Renal cortical epithelial cell (primary cell): ENCODE measurements around the gene TSC22D4. TPM values are rescaled to one million over a fixed set of nuclear protein-coding genes. Genes with fewer than 3 reads are reported as not detected.
"Not testable (repeated sequence)": the region's sequence is repeated elsewhere in the genome, so short reads cannot be mapped to it uniquely, and the experiment has no call there.

Experiments
- DNase-seq: peaks from one replicate; pipeline ENCODE4 v3.0.0-alpha.2; 2011; ENCODE audit warnings: low read depth
- total RNA-seq: library from RNA; depleted of rRNA; stranded (reverse); fragments of >200 nt; gene quantifications from 2 replicates; pipeline ENCODE4 v1.2.3, GENCODE V29; 2014

Gene TSC22D4
- total RNA-seq, 1 donor from 2014 or later = 25.2 TPM

DNA sequence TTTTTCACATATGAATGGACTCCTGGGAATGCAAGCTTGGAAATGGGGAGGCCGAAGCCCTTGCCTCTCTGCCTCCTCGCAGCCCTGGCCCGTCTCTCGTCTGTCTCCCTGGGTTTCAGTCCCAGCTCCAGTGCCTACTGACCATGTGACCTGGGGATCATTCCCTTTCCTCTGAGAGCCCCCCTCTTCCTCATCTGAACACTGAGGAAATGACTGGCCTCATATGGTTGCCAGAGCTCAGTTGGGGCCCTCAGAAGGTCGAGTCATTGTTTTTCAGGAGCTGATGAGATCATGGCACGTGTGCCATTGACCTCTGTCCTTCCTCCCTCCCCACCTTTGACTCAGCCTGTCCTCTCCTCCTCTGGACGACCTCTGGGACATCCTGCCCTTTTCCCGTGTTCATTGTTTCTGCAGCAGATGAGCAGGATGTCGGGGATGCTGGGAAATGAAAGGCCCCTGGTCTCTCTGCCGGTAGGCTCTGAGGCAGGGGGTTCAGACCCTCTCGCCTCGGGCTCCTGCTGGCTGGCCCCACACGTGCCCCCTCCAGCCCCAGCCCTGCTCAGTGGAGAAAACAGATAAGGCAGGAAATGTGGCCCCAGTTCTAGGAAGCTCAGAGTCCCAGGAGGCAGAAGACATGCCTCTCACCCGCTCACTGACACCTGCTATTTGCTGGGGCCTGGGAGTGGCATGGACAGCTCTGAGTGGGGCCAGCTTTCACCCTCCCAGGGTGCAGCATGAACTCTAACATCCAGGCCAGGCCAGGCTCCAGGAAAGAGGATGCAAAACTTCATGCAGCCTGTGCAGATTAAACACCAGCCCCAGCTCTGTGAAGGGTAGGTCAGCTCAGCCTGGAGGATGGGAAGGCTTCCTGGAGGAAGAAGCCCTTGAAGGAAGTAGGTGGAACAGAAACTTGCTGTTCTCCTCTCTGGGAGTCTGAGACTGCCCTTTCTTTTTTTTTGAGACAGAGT lies 34.4 kb downstream of the TSC22D4 start:
- peak; percentile 35 for DNase-seq

DNA sequence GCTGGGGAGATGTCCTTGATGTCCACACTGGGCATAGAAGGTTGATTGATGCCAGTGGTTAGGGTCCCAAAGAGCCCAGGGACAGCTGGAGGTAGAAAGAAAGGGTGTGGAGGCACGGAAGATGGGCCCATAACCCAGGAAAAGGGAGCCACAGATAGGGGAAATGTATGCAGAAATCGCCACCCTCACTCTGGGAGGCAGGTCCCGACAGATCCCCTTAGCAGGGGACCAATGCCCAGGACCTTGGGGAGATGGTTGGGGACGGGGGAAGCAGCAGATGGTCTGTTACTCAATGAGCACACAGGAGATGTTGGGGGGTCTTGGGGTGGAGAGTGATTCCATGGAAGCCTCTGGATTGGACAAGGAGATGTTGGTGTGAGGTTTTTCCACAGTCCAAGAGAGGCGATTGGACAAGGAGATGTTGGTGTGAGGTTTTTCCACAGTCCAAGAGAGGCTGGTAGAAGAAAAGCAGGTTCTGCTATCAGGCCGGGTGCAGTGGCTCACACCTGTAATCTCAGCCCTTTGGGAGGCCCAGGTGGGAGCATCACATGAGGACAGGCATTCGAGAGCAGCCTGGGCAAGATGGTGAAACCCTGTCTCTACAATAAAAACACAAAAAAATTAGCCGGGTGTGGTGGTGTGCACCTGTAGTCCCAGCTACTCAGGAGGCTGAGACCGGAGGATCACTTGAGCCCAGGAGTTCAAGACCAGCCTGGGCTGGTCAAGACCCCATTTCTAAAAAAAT lies 35.7 kb downstream of the TSC22D4 start:
- no peak for DNase-seq

DNA sequence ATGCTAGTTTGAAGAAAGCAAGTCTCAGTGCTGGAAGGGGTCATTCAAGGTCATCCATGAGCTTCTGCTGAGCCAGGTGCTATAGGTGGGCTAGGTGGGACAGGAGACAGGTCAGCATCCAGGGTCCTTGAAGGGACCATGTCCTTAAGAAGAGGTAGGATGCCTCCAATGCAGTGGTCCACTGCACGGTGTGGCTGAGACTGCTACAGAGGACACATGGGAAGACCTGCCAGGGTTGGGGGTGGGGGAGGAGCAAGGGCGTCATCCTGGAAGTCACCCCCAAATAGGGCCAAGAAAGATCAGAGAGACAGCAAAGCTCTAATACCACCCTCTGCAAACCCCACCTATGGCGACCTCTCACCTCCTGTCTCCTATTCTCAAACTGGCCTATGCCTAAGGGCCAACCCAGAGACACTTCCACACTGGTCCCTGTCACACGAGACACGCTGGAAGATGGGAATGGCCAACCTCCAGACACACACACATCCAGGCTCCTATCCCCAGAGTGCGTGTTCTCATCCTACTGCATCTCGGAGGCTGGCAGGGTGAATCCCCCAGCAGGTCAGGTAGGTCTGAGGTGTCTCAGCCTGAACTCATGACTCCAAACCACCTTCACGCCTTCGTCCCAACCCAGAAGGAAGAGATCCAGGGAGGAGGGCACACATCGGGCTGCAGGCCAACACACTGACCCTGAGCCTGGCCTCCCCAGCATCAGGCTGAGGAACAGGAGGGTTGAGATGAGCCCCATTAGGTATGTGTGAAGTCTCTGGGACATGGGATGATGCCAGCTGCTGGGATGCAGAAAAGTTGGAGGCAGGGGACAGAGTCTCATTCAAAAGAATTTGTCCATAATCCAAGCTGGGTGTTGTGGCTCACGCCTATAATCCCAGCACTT lies 37.1 kb downstream of the TSC22D4 start:
- DNase-seq = no peak

DNA sequence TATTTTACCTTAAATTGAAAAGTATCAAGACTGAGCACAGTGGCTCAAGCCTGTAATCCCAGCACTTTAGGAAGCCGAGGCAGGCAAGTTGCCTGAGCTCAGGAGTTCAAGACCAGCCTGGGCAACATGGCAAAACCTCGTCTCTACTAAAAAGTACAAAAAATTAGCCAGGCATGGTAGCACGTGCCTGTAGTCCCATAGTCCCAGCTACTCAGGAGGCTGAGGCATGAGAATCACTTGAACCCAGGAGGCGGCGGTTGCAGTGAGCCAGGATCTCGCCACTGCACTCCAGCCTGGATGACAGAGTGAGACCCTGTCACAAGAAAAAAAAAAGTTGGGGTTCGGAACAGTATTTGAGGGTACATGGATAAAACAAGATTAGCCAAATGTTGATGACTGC lies 39.8 kb downstream of the TSC22D4 start:
- not testable (repeated sequence) for DNase-seq

DNA sequence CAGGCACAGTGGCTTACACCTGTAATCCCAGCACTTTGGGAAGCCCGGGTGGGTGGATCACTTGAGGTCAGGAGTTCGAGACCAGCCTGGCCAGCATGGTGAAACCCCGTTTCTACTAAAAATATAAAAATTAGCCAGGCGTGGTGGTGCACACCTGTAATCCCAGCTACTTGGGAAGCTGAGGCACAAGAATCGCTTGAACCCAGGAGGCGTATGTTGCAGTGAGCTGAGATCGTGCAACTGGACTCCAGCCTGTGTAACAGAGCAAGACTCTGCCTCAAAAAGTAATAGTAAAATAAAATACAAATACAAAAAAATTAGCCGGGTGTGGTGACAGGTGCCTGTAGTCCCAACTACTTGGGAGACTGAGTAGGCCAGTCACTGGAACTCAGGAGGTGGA lies 40.3 kb downstream of the TSC22D4 start:
- DNase-seq = not testable (repeated sequence)

DNA sequence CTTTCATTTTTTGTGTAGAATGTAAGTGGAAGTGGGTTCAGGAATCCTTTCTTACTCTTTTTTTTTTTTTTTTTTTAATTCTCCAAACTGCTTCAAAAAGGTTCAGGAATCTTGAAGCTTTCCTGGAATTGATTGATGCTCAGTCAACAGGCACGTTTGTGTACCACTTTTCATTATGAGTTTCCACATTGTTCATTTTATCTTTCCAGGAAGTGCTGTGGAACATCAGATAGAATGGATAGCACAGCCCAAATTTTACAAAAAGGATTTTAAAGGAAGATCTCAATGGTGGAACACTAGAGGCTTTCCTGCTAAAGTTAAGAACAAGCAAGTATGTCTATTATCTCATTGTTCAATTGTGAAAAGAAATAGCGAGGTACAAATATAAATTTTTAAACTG lies 40.8 kb downstream of the TSC22D4 start:
- no peak for DNase-seq

DNA sequence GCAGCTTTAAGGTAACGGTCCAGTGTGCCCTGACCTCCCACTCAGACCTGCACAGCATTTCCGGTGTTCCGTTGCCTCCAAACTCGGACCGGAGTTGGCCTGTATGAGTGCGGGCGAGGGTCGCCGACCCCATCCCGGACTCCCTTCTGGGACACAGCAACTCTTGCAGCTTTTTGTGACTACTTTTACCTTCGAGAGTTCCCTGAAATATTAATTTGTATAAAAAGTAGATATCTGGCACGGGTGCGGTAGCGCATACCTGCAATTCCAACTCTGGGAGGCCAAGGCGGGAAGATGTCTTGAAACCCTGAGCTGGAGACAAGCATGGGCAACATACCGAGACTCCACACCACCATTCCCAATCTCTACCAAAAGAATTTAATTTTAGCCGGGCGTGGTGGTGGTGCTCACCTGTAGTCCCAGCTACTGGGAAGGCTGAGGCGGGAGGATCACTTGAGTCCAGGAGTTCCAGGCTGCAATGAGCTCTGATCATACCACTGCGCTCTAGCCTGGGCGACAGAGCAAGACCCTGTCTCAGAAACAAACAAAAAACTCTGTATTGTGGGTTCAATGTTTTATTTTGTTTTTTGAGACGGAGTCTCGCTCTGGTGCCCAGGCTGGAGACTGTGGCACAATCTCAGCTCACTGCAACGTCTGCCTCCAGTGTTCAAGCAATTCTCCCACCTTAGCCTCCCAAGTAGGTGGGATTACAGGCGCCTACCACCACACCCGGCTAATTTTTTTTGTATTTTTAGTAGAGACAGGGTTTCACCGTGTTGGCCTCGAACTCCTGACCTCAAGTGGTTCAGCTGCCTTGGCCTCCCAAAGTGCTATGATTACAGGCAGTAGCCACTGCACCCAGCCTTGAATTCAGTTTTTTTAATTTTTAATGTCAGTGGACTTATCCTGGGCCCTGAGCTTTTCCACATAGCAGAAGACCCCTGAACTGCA lies 41.6 kb downstream of the TSC22D4 start:
- no peak for DNase-seq

DNA sequence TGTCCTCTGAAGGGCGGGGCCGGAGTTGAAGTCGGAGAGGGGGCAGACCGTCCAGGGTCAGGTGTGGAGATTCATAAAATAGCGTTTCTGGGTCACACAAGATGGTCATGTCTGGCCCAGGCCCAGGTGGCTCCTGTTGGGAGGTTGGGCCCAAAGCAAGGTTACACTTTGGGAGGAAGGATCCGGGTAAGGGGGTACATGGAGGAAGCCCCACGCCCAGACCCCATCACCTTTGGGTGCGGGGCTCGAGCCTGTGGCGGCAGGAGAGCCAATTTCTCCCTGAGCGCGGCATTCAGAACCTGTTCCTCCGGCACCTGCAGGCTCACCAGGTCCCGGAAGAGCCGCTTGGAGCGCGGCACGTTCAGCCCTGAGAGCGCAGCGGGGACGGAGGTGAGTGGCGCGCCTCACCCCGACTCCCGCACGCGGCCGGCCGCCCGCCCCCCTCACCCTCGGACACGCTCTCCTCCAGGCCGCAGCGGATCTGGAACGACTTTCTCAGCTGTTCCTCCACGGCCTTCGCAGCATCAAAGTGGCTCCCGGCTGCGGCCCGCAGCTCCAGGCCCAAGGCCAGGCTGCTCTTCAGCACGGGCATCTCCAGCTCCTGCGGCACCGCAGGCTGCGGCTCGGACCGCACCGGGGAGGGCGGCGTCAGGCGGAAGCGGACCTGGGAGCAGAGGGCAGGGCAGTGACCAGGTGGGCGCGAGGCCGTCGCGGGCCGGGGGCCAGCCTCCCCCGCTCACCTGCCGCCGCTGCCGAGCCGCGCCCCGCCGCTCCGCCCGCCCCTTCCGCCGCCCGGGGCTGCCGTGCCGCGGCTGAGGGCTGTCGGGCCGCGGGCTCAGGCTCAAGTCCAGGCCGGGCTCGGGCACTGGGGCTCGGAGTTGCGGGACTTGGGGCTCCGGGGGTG lies 43.4 kb downstream of the TSC22D4 start:
- DNase-seq = no peak

DNA sequence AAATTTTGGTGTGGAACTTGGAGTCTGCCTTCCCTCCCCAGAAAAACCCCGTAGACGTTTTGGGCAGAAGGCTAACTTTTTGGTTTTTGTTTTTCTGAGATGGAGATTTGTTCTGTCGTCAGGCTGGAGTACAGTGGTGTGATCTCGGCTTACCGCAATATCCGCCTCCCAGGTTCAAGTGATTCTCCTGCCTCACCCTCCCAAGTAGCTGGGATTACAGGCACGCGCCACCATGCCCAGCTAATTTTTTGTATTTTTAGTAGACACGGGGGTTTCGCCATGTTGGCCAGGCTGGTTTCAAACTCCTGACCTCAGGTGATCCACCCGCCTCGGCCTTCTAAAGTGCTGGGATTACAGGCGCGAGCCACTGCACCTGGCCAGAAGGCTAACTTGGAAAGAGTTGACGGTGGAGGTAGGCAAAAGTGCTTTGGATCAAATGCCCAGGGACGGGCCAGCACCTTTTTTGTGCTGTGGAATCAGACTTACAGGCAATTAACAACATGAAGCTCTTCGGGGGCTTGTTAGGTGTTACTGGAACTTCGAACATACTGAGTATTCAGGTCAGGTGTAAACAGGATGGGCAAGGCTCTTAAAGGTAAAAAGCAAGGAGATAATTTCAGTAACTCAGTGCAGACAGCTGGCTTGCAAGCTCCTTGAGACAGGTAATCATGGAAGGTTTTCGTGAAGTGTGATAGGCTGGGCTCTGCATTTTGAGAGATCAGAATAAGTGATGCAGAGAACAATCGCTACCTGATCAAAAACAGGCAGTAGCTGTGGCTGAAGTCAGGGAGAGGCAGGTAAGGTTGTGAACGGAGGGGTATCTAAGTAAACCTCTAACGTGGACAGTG lies 44.5 kb downstream of the TSC22D4 start:
- DNase-seq = no peak

DNA sequence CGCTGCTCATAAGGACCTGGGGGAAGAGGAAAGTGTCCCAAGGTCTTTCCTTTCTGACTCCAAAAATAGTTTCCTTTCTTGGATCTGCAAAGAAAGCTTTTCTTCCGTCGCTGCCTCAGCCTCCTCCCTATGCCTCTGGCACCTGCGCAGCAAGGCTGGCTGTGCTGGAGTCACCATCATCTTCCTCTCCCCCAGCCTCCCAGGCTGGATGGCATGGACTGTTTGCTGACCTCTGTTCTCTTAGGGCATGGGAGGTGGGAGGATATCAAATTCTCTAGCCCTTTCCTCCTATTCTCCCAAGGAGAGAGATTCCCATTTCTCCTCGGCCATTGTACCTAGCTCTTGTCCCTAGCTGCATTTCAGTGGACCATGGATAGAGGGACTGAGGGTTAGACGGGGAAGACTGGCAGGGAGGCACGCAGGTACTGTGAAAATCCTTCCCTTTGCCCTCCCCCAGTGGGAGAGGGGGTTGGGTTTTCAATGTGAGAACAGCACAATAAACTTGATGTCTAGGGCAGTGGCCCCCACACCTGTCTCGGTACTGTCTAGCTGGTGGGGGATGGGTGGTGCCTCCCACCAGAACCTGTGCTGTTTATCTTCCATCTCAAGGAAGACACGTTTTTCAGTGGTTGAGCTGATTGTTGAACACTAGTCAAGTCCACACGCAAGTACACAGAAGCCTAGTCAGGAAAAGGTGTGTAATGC lies 45.3 kb downstream of the TSC22D4 start:
- DNase-seq = no peak

DNA sequence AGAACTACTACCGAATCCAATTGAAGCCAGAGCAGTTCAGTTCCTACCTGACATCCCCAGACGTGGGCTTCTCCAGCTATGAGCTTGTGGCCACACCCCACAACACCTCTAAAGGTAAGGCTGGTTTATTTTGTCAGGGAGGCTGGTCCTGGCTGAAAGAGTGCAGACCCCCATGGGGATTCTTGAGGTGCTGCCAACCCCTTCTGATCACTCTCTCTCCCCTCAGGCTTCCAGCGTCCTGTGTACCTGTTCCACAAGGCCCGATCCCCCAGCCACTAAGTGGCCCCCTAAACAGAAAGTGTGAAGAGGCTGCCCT lies 45.8 kb downstream of the TSC22D4 start:
- DNase-seq = no peak

DNA sequence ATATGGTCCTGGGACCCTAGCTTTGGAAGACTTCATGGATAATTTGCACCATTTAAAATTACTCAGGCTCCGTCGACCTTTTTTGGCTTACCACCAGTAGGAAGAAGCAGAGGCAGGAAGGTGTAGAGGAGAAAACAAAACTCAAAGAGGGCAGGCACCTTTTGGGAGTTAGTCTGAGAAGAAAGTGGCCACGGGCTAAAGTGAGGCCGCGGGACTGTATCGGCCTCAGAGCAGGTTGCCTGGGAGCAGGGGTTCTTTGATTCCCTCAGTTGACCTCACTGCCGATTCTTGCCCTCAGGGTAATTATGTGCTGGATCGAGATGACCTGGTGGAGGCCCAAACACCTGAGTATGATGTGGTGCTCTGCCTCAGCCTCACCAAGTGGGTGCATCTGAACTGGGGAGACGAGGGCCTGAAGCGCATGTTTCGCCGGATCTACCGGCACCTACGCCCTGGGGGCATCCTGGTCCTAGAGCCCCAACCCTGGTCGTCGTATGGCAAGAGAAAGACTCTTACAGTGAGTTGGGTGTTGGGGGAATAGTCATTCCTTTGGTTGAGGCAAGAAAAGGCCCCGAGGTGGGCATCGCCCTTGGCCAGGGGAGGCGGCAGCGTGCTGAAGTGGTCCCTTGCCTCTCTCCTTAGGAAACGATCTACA lies 46.3 kb downstream of the TSC22D4 start:
- no peak for DNase-seq

DNA sequence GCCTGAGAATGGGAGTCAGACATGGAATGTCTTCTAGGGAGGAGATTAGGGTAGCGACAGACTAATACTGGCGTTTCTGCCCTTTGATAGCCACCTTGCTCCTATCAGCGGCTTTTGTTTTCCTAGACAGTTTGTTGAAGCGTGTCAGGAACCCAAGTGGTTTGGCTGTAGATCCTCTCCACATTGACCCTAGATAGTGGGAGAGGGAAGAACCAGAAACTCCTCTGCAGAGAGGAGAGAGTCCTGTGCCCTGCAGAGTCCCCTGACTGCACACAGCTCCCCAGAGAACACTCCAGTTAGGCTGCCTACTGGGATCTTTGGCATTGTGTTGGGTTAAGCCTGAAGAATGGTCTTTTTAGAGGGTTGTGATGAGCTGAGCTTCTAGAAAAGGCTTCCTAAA lies 47.0 kb downstream of the TSC22D4 start:
- DNase-seq = no peak

DNA sequence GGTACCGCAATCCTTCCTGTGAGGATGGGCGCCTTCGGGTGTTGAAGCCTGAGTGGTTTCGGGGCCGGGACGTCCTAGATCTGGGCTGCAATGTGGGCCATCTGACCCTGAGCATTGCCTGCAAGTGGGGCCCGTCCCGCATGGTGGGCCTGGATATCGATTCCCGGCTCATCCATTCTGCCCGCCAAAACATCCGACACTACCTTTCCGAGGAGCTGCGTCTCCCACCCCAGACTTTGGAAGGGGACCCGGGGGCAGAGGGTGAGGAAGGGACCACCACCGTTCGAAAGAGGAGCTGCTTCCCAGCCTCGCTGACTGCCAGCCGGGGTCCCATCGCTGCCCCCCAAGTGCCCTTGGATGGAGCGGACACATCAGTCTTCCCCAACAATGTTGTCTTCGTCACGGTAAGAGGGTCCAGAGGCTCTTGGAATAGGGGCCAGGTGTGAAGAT lies 47.7 kb downstream of the TSC22D4 start:
- no peak for DNase-seq

DNA sequence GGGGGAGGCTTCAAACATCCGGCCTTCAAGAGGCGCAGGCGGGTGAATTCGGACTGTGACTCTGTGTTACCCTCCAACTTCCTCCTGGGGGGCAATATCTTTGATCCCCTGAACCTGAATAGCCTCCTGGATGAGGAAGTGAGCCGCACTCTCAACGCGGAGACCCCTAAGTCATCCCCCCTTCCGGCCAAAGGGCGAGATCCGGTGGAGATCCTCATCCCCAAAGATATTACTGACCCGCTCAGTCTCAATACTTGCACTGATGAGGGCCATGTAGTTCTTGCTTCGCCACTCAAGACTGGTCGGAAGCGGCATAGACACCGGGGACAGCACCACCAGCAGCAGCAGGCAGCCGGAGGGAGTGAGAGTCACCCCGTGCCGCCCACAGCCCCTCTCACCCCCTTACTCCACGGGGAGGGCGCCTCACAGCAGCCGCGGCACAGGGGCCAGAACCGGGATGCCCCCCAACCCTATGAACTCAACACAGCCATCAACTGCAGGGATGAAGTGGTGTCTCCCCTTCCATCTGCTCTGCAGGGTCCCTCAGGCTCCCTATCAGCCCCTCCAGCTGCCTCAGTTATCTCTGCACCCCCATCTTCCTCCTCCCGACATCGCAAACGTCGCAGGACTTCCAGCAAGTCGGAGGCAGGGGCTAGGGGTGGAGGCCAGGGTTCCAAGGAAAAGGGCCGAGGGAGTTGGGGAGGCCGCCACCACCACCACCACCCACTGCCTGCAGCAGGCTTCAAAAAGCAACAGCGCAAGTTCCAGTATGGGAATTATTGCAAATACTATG lies 48.3 kb downstream of the TSC22D4 start:
- no peak for DNase-seq

DNA sequence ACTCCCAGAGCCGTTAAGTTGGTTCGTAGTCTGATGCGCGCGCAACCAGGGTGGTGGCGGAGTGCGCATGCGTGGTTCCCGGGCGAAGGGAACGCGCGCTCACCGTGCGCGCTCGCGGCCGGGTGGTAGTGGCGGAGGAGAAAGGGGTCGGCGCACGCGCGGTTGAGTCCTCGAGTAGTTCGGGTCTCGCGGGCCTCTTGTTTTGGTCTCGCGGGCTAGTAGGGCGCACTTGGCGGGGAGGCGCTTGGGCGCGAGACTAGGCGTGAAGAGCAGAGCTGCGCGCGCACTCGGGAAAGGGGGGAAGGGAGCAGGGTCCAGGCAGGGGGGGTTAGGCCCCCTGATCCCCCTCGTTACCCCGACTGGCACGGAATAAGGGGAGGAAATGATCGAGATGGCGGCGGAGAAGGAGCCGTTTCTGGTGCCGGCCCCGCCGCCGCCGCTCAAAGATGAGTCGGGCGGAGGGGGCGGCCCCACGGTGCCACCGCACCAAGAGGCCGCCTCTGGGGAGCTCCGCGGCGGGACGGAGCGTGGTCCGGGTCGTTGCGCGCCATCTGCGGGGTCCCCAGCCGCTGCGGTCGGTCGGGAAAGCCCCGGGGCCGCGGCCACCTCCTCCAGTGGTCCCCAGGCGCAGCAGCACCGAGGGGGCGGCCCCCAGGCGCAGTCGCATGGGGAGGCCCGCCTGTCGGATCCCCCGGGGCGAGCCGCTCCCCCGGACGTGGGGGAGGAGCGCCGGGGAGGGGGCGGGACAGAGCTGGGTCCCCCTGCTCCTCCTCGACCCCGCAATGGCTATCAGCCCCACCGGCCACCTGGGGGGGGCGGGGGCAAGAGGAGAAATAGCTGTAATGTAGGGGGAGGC lies 49.1 kb downstream of the TSC22D4 start, which contains the start of gene MEPCE:
TSS of gene MEPCE (plus strand) at position 195 of the 856 bp plus-strand sequence. CDS start at position 383, 188 bp downstream.
- DNase-seq = peak; percentile 80
